Measurements from ENCODE around the gene MIAT.
"Not testable (repeated sequence)": the region's sequence is repeated elsewhere in the genome, so short reads cannot be mapped to it uniquely, and the experiment has no call there.

The MIAT gene

GRCh38 chr22:26700462-26700861, 43.1 kb downstream of the MIAT start:
- DNase-seq (ENCODE audit: low read depth, low spot score) = no peak

- no peak for DNase-seq (ENCODE audit: low read depth, low spot score)
Measured at GRCh38 chr22:26700886-26701285, 43.5 kb downstream of the MIAT start.

- DNase-seq (ENCODE audit: low read depth, low spot score) = no peak
Measured at GRCh38 chr22:26701323-26701722, 43.9 kb downstream of the MIAT start.

GRCh38 chr22:26702906-26703830, 45.8 kb downstream of the MIAT start:
- DNase-seq (ENCODE audit: low read depth, low spot score) = no peak

GRCh38 chr22:26705379-26705778, 48.0 kb downstream of the MIAT start:
- not testable (repeated sequence) for DNase-seq (ENCODE audit: low read depth, low spot score)

GRCh38 chr22:26707090-26707489, 49.7 kb downstream of the MIAT start:
- DNase-seq (ENCODE audit: low read depth, low spot score) = no peak

GRCh38 chr22:26707581-26707980, 50.2 kb downstream of the MIAT start:
- DNase-seq (ENCODE audit: low read depth, low spot score) = no peak

GRCh38 chr22:26708256-26709009, 51.0 kb downstream of the MIAT start:
- DNase-seq (ENCODE audit: low read depth, low spot score) = no peak

- no peak for DNase-seq (ENCODE audit: low read depth, low spot score)
Measured at GRCh38 chr22:26709617-26710390, 52.4 kb downstream of the MIAT start.

- DNase-seq (ENCODE audit: low read depth, low spot score) = no peak
Measured at GRCh38 chr22:26711205-26711963, 54.0 kb downstream of the MIAT start.

GRCh38 chr22:26712158-26712557, 54.8 kb downstream of the MIAT start:
- no peak for DNase-seq (ENCODE audit: low read depth, low spot score)

GRCh38 chr22:26713823-26714449, 56.5 kb downstream of the MIAT start:
- DNase-seq (ENCODE audit: low read depth, low spot score) = no peak

GRCh38 chr22:26714971-26715370, 57.6 kb downstream of the MIAT start:
- no peak for DNase-seq (ENCODE audit: low read depth, low spot score)

- DNase-seq (ENCODE audit: low read depth, low spot score) = no peak
Measured at GRCh38 chr22:26715392-26715936, 58.1 kb downstream of the MIAT start.

- no peak for DNase-seq (ENCODE audit: low read depth, low spot score)
Measured at GRCh38 chr22:26718488-26718887, 61.1 kb downstream of the MIAT start.

- DNase-seq (ENCODE audit: low read depth, low spot score) = peak; percentile 21
Measured at GRCh38 chr22:26718905-26719304, 61.5 kb downstream of the MIAT start.

GRCh38 chr22:26722159-26722558, 64.8 kb downstream of the MIAT start:
- no peak for DNase-seq (ENCODE audit: low read depth, low spot score)

GRCh38 chr22:26724414-26724813, 67.0 kb downstream of the MIAT start:
- no peak for DNase-seq (ENCODE audit: low read depth, low spot score)

- DNase-seq (ENCODE audit: low read depth, low spot score) = no peak
Measured at GRCh38 chr22:26725012-26725676, 67.8 kb downstream of the MIAT start.

Measured in smooth muscle cell of the brain vasculature (primary cell).